Right lobe of liver (tissue), 6 donors: ENCODE data around the gene ERGIC2. TPM values are rescaled to one million over a fixed set of nuclear protein-coding genes. Genes with fewer than 3 reads are reported as not detected.

Experiments
- ATAC-seq, 4 donors: fragments of 200-7000 bp; cut with Tn5 transposase; one replicate each; pipeline ENCODE4 v1.9.1; 2020; ENCODE audit warnings: mild to moderate bottlenecking in 4 of 4, moderate library complexity in 4 of 4
- DNase-seq, 3 donors: peaks; one replicate each; pipeline ENCODE4 v3.0.0-alpha.2; 2020
- H3K27ac ChIP-seq, 3 donors: fragments of 200-600 bp; one replicate each; pipeline ENCODE4 v1.8.0; 2022
- H3K27me3 ChIP-seq, 2 donors: fragments of 200-600 bp; one replicate each; pipeline ENCODE4 v1.8.0; 2022
- H3K36me3 ChIP-seq, 4 donors: fragments of 200-600 bp; sonication (generic) in 1 of 4; one replicate each; pipeline versions ENCODE4 v1.5.1 to v1.8.0; 2017 to 2022; ENCODE audit warnings: control low read depth in 1 of 4
- H3K4me1 ChIP-seq, 4 donors: fragments of 200-600 bp; sonication (generic) in 1 of 4; one replicate each; pipeline versions ENCODE4 v1.5.1 to v1.8.0; 2017 to 2022; ENCODE audit warnings: control low read depth in 1 of 4
- H3K4me3 ChIP-seq, 3 donors: fragments of 200-600 bp; one replicate each; pipeline ENCODE4 v1.8.0; 2022
- H3K9me3 ChIP-seq, 4 donors: fragments of 200-600 bp; sonication (generic) in 1 of 4; one replicate each; pipeline versions ENCODE4 v1.5.1 to v1.8.0; 2017 to 2022; ENCODE audit warnings: control low read depth in 1 of 4
- POLR2A ChIP-seq: fragments of 450-650 bp; IDR thresholded peaks from one replicate; pipeline ENCODE4 v1.6.1; 2017; ENCODE audit warnings: antibody characterized with exemption, mild to moderate bottlenecking
- WGBS: methylation state at CpG from one replicate; pipeline ENCODE4 v1.1.6; 2018; ENCODE audit warnings: low coverage, low lambda C conversion rate; ENCODE audit not compliant: insufficient coverage; ENCODE audit errors: missing lambda C conversion rate; 5-methylcytosine and 5-hydroxymethylcytosine counted together
- intact Hi-C, 2 donors: fragments of 100-400 bp; cut with DNase I; formaldehyde crosslinking; loops; one replicate each; pipeline versions ENCODE4 v1.11.2 to v1.14.1; 2022
- total RNA-seq, 6 experiments: library from RNA; depleted of rRNA in 2 of 6; stranded (reverse); fragments of >200 nt in 2 of 6; fragmentation: NEBNext Ultra II Directional in 3 of 6; extraction: Animal tissue kit (Norgen Biotek cat#: 25700) in 3 of 6; gene quantifications; one replicate each; pipeline versions ENCODE4 v1.1.0 to v1.2.4, GENCODE V29; 2016 to 2023
- TF ChIP-seq, protein P1 (sequence below), 4 donors: fragments of 200-600 bp in 3 of 4; fragments of 450-650 bp in 1 of 4; IDR thresholded peaks; one replicate each; pipeline versions ENCODE4 v1.5.1 to v1.8.0; 2016 to 2022; ENCODE audit warnings: antibody characterized with exemption in 4 of 4, mild to moderate bottlenecking in 2 of 4
- donor health status: DM: no; HTN: yes; CAD: no.
- donor health status: DM: no; HTN: no; CAD: no.
- donor health status: DM: no; HTN: no; CAD: no.
- donor health status: DM: no; HTN: yes; CAD: no.
- donor health status: DM: no; HTN: yes; CAD: no.

ERGIC2 gene
- total RNA-seq, 6 experiments from 2014 or later = 27.8 to 54.1 (median 38.6) TPM

DNA sequence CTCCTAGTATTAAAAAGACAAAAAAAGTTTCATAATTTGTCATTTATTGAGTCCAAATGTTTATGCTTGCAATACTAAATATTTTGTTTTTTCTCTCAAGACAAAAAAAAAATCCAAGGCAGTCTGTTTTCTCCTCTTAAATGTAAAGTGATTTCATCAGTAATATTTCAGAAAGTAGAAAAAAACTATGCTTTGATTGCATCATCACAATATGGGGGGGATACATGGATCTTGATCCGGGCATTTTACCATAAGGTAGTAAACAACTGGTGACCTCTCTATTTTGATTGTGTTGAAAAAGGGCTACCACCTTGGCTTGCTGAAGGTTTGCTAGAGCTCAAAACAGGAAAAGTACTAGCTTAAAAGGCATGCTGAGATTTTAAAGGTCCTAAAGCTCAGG is 43.6 kb downstream of the ERGIC2 start:
- Histone ChIP-seq H3K27ac (no peak overlapping the region), H3K9me3 (no peaks in the 10 kb centered on the region), H3K4me3 (no peak overlapping the region), H3K27me3 (no peaks in the 10 kb centered on the region), H3K36me3 (peaks cover 0 to 9% (median 2%) of the 10 kb centered on the region in 4 donors), H3K4me1 (no peaks in the 10 kb centered on the region)
- ATAC-seq (no peak), DNase-seq (no peak)
- no peak for TF ChIP-seq POLR2A
- TF ChIP-seq, protein P1, sequence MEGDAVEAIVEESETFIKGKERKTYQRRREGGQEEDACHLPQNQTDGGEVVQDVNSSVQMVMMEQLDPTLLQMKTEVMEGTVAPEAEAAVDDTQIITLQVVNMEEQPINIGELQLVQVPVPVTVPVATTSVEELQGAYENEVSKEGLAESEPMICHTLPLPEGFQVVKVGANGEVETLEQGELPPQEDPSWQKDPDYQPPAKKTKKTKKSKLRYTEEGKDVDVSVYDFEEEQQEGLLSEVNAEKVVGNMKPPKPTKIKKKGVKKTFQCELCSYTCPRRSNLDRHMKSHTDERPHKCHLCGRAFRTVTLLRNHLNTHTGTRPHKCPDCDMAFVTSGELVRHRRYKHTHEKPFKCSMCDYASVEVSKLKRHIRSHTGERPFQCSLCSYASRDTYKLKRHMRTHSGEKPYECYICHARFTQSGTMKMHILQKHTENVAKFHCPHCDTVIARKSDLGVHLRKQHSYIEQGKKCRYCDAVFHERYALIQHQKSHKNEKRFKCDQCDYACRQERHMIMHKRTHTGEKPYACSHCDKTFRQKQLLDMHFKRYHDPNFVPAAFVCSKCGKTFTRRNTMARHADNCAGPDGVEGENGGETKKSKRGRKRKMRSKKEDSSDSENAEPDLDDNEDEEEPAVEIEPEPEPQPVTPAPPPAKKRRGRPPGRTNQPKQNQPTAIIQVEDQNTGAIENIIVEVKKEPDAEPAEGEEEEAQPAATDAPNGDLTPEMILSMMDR (IDR thresholded peaks at IDR 0.05) = no peak
- intact Hi-C loops = no loop called here
- WGBS = 89% methylated on average over 1 of the region's 1 CpG

- TF ChIP-seq, protein P1 (IDR thresholded peaks at IDR 0.05) = no peak
- H3K27ac ChIP-seq = no peak overlapping the region
- no peak overlapping the region for H3K4me3 ChIP-seq
- intact Hi-C loops = no loop called here
- H3K4me1 ChIP-seq = peaks cover 0 to 6% (median 0%) of the 10 kb centered on the region in 4 donors
- 88% methylated on average over 2 of the region's 2 CpGs for WGBS
- H3K9me3 ChIP-seq = no peaks in the 10 kb centered on the region
- no peak for DNase-seq
- ATAC-seq = no peak
- H3K27me3 ChIP-seq = no peaks in the 10 kb centered on the region
- H3K36me3 ChIP-seq = peaks cover 0 to under 1% (median 0%) of the 10 kb centered on the region in 4 donors
Observed at GRCh38 chr12:29334937-29335336, 46.0 kb downstream of the ERGIC2 start.

DNA sequence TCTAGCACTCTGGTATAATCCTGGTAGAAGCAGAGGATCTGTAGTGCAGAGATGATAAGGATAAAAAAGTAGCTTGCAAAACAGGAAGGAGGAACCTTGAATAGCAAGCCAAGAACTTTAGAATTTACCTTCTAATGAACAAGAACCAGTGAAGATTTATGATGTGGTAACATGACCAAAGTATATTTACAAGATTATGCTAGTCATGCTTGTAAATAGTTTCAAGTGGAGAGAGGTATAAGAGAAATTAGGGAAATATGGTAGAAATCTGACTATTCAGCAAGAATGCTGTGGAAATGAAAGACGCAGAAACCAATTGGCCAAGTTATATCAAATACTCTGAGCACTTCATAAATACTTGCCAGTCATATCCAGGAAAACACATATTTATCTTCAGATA is 47.8 kb downstream of the ERGIC2 start:
- intact Hi-C loops = no loop called here
- Histone ChIP-seq H3K9me3 (no peaks in the 10 kb centered on the region), H3K36me3 (no peaks in the 10 kb centered on the region), H3K27ac (no peak overlapping the region), H3K4me3 (no peak overlapping the region), H3K27me3 (no peaks in the 10 kb centered on the region), H3K4me1 (peaks cover 0 to 6% (median 0%) of the 10 kb centered on the region in 4 donors)
- DNase-seq (no peak), ATAC-seq (no peak)
- WGBS = 0% methylated on average over 1 of the region's 1 CpG
- TF ChIP-seq, protein P1 (IDR thresholded peaks at IDR 0.05) = no peak
- no peak for TF ChIP-seq POLR2A

GRCh38 chr12:29329411-29329810 is 51.6 kb downstream of the ERGIC2 start:
- intact Hi-C loops = no loop called here
- Histone ChIP-seq H3K4me1 (peaks cover 0 to 6% (median 0%) of the 10 kb centered on the region in 4 donors), H3K36me3 (no peaks in the 10 kb centered on the region), H3K4me3 (no peak overlapping the region), H3K27me3 (no peaks in the 10 kb centered on the region), H3K9me3 (no peaks in the 10 kb centered on the region), H3K27ac (no peak overlapping the region)
- TF ChIP-seq, protein P1 (IDR thresholded peaks at IDR 0.05) = no peak
- TF ChIP-seq POLR2A = no peak
- WGBS = 93% methylated on average over 1 of the region's 1 CpG
- ATAC-seq (no peak), DNase-seq (no peak)

- DNase-seq = no peak
- Histone ChIP-seq H3K4me3 (no peak overlapping the region), H3K36me3 (no peaks in the 10 kb centered on the region), H3K27ac (no peak overlapping the region), H3K4me1 (peaks cover 0 to 13% (median 0%) of the 10 kb centered on the region in 4 donors), H3K27me3 (no peaks in the 10 kb centered on the region), H3K9me3 (no peaks in the 10 kb centered on the region)
- WGBS = 72% methylated on average over 3 of the region's 3 CpGs
- TF ChIP-seq, protein P1 (IDR thresholded peaks at IDR 0.05) = no peak
- no peak for TF ChIP-seq POLR2A
- ATAC-seq = no peak
- intact Hi-C loops = no loop called here
Observed at GRCh38 chr12:29322157-29322556, 58.8 kb downstream of the ERGIC2 start.
